Measurements from ENCODE around the gene COL6A6. TPM values are rescaled to one million over a fixed set of nuclear protein-coding genes. Genes with fewer than 3 reads are reported as not detected.

COL6A6 gene
- total RNA-seq, 6 experiments from 2014 or later: 0.11 to 0.93 (median 0.12) TPM; not detected in 1

DNA sequence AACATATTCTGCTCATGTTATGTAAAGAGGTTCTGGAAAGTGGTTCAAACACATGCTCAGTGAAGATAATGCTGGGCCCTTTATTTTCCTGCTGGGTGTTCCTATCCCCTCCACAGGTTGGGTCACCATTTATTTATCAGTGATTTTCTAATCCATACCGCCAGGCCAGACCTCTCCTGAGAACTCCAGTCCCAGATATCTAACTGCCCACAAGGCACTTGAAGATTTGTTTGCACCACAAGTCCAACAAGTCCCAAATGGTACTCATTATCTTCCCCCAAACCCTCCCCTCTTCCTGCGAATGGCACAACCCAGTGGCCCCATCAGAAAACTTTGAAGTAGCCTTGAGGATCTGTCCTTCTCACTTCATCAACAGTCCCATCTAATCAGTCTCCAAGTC is 5.4 kb downstream of the COL6A6 start:
- ATAC-seq: no peak

DNA sequence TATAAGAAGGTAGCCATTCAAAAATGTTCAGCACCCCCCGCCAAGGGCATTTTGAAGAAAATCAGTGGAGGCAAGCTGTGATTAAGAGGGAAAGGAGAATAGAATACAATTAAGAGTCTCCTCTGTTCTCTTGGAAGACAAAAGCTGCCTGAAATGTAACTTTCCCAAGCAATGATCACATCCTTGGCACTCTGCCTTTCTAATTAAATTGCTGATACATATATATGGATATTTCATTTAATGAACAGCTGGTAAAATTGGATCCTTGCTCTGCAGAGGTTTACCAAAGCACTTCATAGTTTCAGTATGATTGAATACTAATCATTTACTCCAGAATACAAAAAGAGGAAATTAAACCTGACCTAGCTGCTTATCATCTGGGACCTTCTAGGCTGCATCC is 10.4 kb downstream of the COL6A6 start:
- no peak for ATAC-seq
- Histone ChIP-seq H3K4me3 (no peak overlapping the region), H3K9me3 (no peaks in the 10 kb centered on the region), H3K27me3 (no peaks in the 10 kb centered on the region), H3K27ac (no peak overlapping the region), H3K36me3 (no peaks in the 10 kb centered on the region), H3K4me1 (no peaks in the 10 kb centered on the region)
- no peak for DNase-seq
- intact Hi-C loops (cut with DNase I): no loop called here
- WGBS (ENCODE audit: insufficient coverage, low coverage, low lambda C conversion rate, missing lambda C conversion rate): 44% methylated on average over 1 of the region's 1 CpG
- no peak for TF ChIP-seq POLR2A (IDR thresholded peaks at IDR 0.05)
- TF ChIP-seq, protein P1, sequence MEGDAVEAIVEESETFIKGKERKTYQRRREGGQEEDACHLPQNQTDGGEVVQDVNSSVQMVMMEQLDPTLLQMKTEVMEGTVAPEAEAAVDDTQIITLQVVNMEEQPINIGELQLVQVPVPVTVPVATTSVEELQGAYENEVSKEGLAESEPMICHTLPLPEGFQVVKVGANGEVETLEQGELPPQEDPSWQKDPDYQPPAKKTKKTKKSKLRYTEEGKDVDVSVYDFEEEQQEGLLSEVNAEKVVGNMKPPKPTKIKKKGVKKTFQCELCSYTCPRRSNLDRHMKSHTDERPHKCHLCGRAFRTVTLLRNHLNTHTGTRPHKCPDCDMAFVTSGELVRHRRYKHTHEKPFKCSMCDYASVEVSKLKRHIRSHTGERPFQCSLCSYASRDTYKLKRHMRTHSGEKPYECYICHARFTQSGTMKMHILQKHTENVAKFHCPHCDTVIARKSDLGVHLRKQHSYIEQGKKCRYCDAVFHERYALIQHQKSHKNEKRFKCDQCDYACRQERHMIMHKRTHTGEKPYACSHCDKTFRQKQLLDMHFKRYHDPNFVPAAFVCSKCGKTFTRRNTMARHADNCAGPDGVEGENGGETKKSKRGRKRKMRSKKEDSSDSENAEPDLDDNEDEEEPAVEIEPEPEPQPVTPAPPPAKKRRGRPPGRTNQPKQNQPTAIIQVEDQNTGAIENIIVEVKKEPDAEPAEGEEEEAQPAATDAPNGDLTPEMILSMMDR (IDR thresholded peaks at IDR 0.05): no peak

More for the DNA sequence above, 5.4 kb downstream of the COL6A6 start:
- no peak for DNase-seq
- Histone ChIP-seq H3K27me3 (no peaks in the 10 kb centered on the region), H3K27ac (no peak overlapping the region), H3K9me3 (no peaks in the 10 kb centered on the region), H3K4me1 (no peaks in the 10 kb centered on the region), H3K4me3 (no peak overlapping the region), H3K36me3 (no peaks in the 10 kb centered on the region)
- TF ChIP-seq, protein P1 (IDR thresholded peaks at IDR 0.05): no peak
- no peak for TF ChIP-seq POLR2A (IDR thresholded peaks at IDR 0.05)
- 37% methylated on average over 2 of the region's 2 CpGs for WGBS (ENCODE audit: insufficient coverage, low coverage, low lambda C conversion rate, missing lambda C conversion rate)
- intact Hi-C loops (cut with DNase I): no loop called here

DNA sequence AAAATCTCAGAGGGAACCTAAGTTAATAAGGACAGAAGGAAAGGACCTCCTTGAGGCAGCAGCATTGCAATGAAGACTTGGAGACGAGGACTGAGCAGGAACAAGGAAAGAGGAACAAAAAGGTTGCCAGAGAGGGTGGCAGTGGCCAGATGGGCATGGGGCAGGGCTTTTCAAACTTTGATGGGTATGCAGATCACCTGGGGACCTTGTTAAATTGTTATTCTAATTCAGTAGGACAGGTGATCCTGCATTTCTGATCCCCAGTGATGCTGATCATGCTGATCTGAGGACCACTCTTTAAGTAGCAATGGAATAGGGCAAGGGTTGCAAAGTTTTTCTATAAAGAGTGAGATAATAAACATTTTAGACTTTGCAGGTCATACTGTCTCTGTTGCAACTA is 11.1 kb downstream of the COL6A6 start:
- TF ChIP-seq, protein P1 (IDR thresholded peaks at IDR 0.05): no peak
- no peak for TF ChIP-seq POLR2A (IDR thresholded peaks at IDR 0.05)
- no peaks in the 10 kb centered on the region for H3K27me3 ChIP-seq
- no peaks in the 10 kb centered on the region for H3K4me1 ChIP-seq
- WGBS (ENCODE audit: insufficient coverage, low coverage, low lambda C conversion rate, missing lambda C conversion rate): 23% methylated on average over 1 of the region's 1 CpG
- intact Hi-C loops (cut with DNase I): no loop called here
- DNase-seq (no peak), ATAC-seq (no peak)
- no peaks in the 10 kb centered on the region for H3K9me3 ChIP-seq
- H3K27ac ChIP-seq: no peak overlapping the region
- no peak overlapping the region for H3K4me3 ChIP-seq
- H3K36me3 ChIP-seq: no peaks in the 10 kb centered on the region

DNA sequence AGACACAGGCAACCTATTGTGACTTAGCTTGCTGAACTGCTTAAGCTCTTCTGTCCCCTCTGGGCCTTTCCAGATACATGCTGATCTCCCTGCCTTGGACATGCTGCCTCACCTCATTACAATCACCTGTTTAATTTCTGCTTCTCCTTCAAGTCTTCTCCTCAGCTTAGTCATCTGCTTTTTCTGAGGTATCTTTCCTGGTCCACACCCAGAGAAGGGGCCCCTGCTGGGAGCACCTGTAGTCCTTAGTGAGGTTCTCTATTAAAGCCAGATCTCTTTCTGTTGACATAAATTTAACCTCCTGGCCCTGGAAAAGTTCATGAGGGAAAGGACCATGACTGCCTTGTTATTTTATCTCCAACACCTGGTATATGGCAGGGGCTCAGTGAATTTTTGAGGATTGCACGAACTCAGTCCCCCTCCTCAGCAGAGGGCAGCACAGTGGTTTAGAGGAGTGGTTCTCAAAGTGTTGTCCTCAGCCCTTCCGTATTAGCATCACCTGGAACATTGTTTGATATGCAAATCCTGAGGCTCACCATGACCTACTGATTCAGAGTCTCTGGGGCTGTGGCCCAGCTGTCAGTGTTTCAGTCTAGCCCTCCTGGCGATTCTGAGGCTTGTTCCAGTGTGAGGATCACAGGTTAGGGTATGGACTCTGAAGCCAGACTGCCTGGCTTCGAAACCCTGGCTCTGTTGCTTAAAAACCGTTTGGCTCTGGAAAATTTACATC is 12.7 kb downstream of the COL6A6 start:
- no peak overlapping the region for H3K4me3 ChIP-seq
- no peaks in the 10 kb centered on the region for H3K4me1 ChIP-seq
- WGBS (ENCODE audit: insufficient coverage, low coverage, low lambda C conversion rate, missing lambda C conversion rate): 42% methylated on average over 5 of the region's 5 CpGs
- H3K36me3 ChIP-seq: no peaks in the 10 kb centered on the region
- no peaks in the 10 kb centered on the region for H3K27me3 ChIP-seq
- H3K9me3 ChIP-seq: no peaks in the 10 kb centered on the region
- DNase-seq (no peak), ATAC-seq (no peak)
- TF ChIP-seq, protein P1 (IDR thresholded peaks at IDR 0.05): no peak
- no peak for TF ChIP-seq POLR2A (IDR thresholded peaks at IDR 0.05)
- intact Hi-C loops (cut with DNase I): no loop called here
- H3K27ac ChIP-seq: no peak overlapping the region
